ENCODE data around the gene KLHDC3. TPM values are rescaled to one million over a fixed set of nuclear protein-coding genes. Genes with fewer than 3 reads are reported as not detected.

KLHDC3 gene
- total and polyA plus RNA-seq, 9 of the 15 experiments (the other 6 are each of a cell fraction or from before 2014, with no cell fraction given): 4.5 to 171 (median 107) TPM

DNA sequence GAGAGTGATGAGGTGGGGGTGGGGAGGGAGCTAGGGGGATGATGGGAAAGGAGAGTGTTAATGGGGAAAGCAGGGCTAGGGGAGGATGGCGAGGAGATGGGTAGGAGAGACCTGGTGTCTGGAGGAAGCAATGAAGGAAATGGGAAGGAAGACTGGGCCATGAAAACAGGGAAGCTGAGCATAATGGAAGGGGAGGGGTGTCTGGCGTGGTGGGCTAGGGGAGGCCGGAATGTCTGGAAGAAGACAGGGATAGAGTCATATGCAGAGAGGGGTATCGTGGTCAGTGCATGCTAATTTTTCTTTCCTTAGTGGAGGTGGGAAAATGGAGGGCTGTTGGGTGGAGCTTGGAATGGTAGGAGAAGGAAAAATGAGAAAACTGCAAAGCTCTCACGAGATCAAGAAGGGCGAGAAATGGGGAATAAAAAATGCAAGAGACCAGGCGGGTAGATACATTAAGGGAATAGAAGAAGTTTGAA lies 423 bp downstream of the KLHDC3 start (continued):
- TF ChIP-seq, protein P1, sequence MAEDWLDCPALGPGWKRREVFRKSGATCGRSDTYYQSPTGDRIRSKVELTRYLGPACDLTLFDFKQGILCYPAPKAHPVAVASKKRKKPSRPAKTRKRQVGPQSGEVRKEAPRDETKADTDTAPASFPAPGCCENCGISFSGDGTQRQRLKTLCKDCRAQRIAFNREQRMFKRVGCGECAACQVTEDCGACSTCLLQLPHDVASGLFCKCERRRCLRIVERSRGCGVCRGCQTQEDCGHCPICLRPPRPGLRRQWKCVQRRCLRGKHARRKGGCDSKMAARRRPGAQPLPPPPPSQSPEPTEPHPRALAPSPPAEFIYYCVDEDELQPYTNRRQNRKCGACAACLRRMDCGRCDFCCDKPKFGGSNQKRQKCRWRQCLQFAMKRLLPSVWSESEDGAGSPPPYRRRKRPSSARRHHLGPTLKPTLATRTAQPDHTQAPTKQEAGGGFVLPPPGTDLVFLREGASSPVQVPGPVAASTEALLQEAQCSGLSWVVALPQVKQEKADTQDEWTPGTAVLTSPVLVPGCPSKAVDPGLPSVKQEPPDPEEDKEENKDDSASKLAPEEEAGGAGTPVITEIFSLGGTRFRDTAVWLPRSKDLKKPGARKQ (CRISPR knock-in tag; IDR thresholded peaks at IDR 0.05): no peak
- TF ChIP-seq MAFG (tag; conservative IDR thresholded peaks at IDR 0.05) (no peak), ELK1 (CRISPR knock-in tag; IDR thresholded peaks at IDR 0.05) (no peak), POLR3G (IDR thresholded peaks at IDR 0.05; ENCODE audit: extremely low read depth, insufficient read length, insufficient replicate concordance) (no peak), ZNF197 (CRISPR knock-in tag; IDR thresholded peaks at IDR 0.05; ENCODE audit: low read depth) (no peak), TEAD1 (CRISPR knock-in tag; IDR thresholded peaks at IDR 0.05) (no peak), TFAM (CRISPR knock-in tag; conservative IDR thresholded peaks at IDR 0.05) (no peak), ZNF696 (CRISPR knock-in tag; conservative IDR thresholded peaks at IDR 0.05) (no peak), HNRNPH1 (optimal IDR thresholded peaks at IDR 0.05; ENCODE audit: low read depth, low read length) (no peak), ZKSCAN1 (IDR thresholded peaks at IDR 0.05; ENCODE audit: low read depth, low read length) (no peak), FOXA3 (CRISPR knock-in tag; conservative IDR thresholded peaks at IDR 0.05 in 1 of 2, IDR thresholded peaks at IDR 0.05 in 1 of 2) (no peak), ZBED1 (IDR thresholded peaks at IDR 0.05) (no peak), GTF2E2 (tag; IDR thresholded peaks at IDR 0.05) (no peak), DACH1 (IDR thresholded peaks at IDR 0.05; ENCODE audit: partially characterized antibody) (no peak), MIER1 (IDR thresholded peaks at IDR 0.05; ENCODE audit: low read depth) (peak; percentile 62; the same call in 1 of the 2 replicates), NBN (IDR thresholded peaks at IDR 0.05; ENCODE audit: low read depth) (0 out of 2 replicates have a peak, but pooled peaks have one; percentile 57), HNRNPLL (IDR thresholded peaks at IDR 0.05; ENCODE audit: low read depth, low read length, poor library complexity, severe bottlenecking) (no peak), BCOR (IDR thresholded peaks at IDR 0.05) (no peak), PML (IDR thresholded peaks at IDR 0.05; ENCODE audit: low read length) (no peak), GATA2 (CRISPR knock-in tag; IDR thresholded peaks at IDR 0.05) (no peak)
- TF ChIP-seq, protein P2, sequence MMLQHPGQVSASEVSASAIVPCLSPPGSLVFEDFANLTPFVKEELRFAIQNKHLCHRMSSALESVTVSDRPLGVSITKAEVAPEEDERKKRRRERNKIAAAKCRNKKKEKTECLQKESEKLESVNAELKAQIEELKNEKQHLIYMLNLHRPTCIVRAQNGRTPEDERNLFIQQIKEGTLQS (IDR thresholded peaks at IDR 0.05): no peak
- TF ChIP-seq, protein P2 (CRISPR knock-in tag; conservative IDR thresholded peaks at IDR 0.05): no peak
- TF ChIP-seq, protein P3, sequence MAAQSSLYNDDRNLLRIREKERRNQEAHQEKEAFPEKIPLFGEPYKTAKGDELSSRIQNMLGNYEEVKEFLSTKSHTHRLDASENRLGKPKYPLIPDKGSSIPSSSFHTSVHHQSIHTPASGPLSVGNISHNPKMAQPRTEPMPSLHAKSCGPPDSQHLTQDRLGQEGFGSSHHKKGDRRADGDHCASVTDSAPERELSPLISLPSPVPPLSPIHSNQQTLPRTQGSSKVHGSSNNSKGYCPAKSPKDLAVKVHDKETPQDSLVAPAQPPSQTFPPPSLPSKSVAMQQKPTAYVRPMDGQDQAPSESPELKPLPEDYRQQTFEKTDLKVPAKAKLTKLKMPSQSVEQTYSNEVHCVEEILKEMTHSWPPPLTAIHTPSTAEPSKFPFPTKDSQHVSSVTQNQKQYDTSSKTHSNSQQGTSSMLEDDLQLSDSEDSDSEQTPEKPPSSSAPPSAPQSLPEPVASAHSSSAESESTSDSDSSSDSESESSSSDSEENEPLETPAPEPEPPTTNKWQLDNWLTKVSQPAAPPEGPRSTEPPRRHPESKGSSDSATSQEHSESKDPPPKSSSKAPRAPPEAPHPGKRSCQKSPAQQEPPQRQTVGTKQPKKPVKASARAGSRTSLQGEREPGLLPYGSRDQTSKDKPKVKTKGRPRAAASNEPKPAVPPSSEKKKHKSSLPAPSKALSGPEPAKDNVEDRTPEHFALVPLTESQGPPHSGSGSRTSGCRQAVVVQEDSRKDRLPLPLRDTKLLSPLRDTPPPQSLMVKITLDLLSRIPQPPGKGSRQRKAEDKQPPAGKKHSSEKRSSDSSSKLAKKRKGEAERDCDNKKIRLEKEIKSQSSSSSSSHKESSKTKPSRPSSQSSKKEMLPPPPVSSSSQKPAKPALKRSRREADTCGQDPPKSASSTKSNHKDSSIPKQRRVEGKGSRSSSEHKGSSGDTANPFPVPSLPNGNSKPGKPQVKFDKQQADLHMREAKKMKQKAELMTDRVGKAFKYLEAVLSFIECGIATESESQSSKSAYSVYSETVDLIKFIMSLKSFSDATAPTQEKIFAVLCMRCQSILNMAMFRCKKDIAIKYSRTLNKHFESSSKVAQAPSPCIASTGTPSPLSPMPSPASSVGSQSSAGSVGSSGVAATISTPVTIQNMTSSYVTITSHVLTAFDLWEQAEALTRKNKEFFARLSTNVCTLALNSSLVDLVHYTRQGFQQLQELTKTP (IDR thresholded peaks at IDR 0.05; ENCODE audit: low read depth in 1 of 2, partially characterized antibody in 2 of 2): no peak
